GM18508 (cell line): ENCODE measurements around the gene CYGB.
"Not testable (repeated sequence)": the region's sequence is repeated elsewhere in the genome, so short reads cannot be mapped to it uniquely, and the experiment has no call there.

Experiments used
- ATAC-seq: cut with Tn5 transposase; IDR thresholded peaks from one replicate; pipeline ENCODE4 v1.9.1; 2021; ENCODE audit warnings: moderate number of reproducible peaks; ENCODE audit not compliant: insufficient read depth, unreplicated experiment

CYGB gene

DNA sequence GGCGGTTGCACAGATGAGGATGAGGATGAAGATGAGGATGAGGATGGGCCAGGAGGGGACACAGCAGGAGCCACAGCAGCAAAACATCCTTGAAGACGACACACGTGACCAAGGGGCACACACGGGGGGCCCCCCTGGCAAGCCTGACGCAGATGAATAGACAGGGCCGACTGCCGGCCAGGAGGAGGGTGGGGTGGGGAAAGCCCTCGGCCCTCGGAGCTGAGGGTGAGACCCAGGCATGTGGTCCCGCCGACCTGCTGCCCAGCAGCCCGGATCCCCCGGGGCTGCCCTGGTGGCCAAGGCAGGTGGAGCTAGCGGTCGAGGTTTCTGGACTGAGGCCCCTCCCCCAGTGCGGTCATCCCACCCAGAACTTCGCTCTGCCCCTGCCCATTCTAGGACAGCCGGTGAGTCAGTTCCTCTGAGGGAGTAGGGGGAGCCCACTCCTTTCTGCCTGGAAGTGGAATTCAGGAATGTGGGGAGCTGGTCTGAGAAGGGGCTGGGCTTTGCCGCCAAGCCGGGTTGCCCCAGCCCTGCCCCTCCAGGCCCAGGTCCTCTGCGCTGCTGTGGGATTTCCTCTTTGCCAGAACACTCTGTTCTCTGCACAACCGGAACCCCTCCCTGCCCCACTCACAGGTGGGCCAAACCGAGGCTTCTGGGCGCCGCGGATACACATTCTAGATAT is 9.9 kb downstream of the CYGB start:
- no peak for ATAC-seq

DNA sequence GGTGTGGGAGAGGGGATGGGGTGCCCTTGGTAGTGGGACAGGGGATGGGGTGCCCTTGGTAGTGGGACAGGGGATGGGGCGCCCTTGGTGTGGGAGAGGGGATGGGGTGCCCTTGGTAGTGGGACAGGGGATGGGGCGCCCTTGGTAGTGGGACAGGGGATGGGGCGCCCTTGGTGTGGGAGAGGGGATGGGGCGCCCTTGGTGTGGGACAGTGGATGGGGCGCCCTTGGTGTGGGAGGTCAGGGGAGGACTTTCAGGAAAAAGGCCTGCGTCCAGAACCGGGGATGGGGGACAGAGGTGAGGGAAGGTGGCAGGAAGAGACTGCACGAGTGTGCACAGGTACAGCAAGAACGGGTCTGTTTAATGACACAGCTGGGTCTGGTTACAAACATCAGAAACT is 10.5 kb downstream of the CYGB start:
- ATAC-seq: not testable (repeated sequence)

DNA sequence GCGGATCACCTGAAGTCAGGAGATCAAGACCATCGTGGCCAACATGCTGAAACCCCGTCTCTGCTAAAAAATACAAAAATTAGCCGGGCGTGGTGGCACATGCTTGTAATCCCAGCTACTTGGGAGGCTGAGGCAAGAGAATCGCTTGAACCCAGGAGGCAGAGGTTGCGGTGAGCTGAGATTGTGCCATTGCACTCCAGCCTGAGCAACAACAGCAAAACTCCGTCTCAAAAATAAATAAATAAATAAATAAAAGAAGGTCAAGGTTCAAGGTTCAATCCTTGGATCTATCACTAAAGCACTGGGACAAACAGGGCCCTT is 12.0 kb downstream of the CYGB start:
- not testable (repeated sequence) for ATAC-seq

DNA sequence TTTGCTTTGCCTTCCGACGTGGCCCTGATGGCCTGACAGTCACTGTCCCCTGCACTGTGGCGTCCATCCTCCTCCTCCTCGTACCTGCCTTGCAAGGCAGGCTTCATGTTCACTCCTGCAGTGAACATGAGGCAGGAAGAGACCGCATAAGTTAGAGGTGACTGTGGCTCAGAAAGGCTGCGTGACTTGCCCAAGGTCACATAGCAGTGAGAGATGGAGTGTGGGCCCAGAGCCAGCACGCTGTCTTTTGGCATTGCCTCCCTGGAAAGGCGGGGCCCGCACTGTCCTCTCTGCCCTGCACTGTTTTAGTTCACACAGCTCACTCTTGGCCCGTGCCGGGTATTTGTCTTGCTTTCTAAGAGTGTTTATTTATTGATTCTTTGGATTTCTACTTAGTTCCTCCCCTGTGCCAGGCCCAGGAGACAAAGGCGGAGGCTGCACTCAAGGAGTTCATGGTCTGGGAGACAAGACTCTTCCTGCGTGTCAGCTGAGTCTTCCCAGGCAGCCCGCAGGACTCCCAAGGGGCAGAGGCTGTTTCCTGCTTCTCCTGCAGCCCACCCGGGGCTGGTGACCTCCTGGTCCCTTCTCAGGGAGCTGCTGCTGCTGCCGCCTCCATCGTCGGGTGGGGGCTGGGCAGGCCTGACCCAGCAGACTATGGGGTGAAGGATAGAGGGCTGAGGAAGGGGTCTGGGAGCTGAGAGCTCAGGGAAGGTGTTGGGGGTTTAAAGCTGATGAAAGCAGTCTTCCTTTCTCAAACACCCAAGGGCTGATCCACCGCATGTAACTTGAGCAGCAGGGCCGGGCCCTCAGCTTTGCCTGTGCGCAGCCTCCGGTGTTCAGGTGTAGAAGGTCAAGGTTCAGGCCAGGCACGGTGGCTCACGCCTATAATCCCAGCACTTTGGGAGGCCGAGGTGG is 12.7 kb downstream of the CYGB start:
- ATAC-seq: no peak

DNA sequence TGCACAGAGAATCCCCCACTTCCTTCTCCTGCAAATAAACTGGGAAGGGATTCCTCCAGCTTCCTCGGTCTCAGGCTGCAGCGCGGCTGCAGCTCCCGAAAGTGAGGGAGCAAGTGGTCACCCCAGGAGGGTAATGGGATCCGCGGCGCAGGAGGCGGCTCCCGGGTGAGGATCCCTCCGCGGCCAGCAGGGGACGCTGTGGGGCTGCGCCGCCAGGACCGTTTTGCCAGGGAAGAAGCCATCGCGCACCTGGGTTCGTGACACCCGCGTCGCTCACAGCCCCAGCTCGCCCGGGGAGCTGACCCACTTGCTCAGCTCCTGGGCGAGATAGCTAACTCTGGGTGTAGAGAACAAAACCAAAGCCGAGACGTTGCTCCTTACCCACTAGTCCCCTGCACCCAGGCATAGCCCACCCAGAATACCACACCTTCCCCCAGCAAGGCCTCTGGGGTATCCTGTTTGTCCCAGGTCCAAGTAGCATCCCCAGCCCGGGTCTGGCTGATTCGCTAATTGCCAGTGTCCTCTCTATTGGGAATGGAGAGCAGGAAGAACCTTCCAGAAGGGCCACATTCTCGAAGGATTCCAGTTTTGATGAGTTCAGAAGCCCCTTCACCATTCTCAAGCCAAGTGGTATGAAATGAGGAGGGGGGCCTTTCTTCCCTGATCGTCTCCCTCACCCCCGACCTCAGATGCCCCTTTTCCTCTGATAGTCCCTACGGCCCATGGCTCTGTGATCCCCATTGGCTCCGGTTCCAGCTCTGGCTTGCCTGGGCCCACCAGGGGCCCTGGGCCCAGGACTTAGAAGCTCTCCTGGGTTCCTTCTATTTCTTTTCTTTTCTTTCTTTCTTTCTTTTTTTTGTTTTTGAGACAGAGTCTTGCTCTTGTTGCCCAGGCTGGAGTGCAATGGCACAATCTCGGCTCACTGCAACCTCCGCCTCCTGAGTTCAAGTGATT is 14.1 kb downstream of the CYGB start:
- no peak for ATAC-seq

DNA sequence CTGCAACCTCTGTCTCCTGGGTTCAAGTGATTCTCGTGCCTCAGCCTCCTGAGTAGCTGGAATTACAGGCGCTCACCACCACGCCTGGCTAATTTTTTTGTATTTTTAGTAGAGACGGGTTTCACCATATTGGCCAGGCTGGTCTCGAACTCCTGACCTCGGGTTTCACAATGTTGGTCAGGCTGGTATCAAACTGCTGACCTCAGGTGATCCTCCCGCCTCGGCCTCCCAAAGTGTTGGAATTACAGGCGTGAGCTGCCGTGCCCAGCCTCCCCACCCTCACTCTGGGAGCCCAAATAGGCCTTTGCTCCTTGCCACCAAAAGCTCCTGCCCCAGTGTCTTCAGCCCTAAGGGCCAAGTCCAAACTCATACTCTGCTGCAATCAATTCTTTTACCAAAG is 15.8 kb downstream of the CYGB start:
- not testable (repeated sequence) for ATAC-seq

DNA sequence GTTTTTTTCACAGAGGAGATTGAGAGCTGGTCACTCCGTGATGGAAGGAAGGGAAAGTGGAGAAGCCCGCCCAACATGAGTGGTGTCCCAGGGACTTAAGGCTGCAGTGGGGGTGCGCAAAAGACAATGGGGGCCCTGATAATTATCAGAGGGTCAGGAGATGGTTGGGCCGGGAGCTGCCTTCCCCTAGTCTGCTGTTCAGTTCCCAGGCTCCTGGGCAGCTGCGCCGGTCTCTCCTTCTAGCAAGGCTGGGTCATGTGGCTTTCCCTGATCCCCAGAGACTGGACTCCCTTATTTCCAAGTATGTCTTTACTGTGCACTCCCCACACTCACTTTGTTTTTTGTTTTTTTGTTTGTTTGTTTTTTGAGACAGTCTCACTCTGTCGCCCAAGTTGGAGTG is 16.2 kb downstream of the CYGB start:
- ATAC-seq: no peak

DNA sequence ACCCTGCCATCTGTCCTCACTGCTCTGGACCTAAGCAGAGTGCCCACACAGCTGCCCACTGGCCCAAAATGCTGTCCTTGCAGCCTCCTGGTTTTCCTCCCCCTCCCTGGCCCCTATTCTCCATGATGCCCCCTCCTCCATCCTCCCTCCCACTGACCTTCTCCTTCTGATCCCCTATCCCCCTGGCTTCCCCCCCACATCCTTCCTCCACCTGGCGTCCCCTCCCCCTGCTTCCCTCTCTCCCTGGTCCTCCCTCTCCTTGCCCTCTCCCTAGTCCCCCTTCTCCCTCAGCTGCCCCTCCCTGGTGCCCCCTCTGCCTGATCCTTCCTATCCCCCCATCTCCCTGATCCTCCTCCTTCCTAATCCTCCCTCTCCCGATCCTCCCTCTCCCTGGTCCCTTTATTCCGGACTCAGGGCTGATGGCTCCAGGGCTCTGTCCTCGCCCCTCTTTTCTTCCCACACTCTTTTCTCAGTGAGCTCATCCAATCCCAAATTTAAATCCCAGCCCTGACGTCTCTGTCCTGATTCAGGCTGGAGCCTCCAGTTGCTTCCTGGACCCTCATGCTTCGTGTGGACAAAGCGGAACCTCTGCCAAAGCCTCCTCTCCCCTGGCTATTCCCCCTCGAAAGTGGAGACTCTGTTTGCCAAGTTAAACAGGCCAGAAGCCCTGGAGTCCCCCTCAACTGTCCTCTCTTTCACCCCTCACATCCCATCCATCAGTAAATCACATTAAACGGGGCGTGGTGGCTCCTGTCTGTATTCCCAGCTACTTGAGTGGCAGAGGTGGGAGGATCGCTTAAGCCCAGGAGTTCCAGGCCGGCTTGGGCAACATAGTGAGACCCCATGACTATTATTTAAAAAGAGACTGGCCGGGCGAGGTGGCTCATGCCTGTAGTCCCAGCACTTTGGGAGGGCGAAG is 18.2 kb downstream of the CYGB start:
- no peak for ATAC-seq

DNA sequence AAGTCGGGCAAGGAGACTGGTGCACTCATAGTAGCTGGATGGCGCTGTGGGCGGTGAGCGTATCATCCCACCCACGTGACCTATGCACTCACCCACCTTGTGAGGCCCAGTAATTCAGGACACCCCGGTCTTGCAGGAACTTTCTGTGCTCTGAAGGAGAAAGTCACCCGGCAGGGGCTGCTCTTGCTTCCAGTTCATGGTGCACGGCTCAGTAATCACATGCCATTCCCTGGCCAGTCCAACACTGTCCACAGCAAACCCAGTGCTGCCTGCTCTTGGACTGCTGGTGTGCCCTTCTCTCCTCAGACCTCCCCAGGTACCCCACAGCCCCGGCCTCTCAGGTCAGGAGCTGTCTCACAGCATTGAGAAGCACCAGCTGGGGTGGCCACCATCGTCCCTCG is 19.9 kb downstream of the CYGB start:
- ATAC-seq: no peak

DNA sequence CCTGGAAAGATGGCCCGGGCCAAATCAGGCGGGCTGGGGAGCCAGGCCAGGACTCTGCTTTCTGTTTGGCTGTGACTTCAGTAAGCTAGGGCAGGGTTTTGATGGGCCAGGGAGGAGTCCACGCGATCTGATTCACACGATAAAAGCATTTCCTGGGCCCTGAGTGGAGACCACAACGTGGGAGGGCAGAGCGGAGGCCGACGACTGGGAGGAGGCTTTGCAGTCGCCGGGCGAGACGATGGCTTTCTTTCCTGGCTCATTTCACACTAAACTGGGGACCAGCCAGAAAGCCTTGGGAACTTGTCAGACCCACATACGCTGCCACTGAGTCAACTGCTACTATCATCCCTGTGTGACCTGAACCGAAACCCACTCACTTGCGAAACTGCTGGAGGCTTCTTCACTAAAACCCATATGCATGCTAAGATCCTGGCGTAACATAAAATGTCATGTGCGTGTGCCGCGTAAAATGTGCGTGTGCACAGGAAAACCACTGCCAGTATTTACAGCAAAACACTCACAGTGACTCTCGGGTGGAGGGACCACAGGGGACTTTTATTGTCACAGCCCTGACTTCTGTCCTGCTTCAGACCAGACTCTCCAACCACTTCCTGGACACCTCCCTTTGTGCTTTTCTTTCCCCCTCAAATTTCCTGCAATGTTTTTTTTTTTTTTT is 22.1 kb downstream of the CYGB start:
- ATAC-seq: no peak

DNA sequence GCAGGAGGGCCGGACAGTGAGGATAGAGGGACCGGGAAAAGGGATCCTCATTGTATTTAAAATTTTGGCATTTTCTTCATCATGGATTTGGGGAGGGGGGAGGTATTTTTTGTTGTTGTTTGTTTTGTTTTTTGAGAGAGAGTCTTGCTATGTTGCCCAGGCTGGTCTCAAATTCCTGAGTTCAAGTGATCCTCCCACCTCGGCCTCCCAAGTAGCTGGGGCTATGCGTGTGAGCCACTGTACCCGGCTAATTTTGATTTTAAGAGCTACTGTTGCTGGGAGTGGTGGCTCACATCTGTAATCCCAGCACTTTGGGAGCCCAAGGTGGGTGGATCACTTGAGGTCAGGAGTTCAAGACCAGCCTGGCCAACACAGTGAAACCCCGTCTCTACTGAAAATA is 23.2 kb downstream of the CYGB start:
- ATAC-seq: not testable (repeated sequence)

DNA sequence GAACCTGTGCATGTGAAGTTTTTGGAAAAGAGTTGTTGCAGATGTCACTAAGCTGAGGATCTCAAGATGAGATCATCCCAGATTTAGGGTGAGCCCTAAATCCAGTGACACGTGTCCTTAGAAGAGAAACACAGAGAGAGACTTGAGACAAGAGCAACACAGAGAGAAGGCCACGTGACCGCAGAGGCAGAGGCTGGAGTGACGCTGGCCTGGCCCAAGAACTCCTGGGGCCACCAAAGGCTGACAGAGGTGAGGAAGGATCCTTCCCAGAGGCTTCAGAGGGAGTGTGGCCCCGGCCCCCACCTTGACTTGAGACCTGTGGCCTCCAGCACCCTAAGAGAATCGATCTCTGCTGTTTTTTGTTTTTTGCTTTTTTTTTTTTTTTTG is 24.2 kb downstream of the CYGB start:
- no peak for ATAC-seq

DNA sequence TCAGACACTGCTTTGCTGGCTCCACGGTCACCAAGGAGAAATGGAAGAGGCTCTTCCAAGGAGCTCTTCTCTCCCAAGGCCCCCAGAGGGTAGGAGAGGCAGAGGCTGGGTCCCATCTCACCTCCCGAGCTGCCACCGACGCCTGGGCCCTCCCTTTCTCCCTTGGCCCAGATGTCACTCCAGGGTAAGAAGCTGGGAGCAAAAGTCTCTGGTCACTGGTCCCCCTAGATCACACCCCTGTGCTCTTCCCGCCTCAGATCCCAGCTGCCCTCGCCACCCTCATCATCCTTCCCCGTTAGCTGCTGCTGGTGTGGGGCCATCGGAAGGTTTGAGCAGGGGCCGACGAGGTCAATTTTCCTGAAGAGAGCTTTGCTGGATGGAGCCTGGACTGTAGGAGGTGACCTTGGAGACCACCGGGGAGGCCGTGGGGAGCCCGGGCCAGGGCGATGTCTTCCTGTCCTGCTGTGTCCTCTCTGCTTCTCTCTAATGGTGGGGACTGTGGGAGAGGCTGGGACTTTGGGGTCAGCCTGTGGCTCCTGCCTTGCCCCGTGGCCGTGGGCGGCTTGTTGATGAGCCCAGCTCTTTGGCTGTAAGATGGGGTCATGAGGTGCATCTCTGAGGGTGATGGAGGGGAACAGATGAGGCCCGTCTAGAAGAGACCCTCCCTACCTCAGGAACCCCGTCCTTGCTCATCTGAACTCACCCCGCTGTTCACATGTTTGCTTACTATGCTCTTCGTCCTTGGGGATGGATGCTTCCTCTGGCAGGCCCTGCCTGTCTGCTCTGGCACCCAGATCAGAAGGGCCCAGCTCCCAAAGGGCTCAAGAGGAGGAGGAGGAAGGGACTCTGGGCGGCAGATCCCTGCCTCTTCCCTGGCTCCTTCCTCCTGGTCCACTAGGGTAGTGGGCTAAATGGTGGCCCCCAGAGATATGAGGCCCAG is 24.9 kb downstream of the CYGB start:
- ATAC-seq: no peak

DNA sequence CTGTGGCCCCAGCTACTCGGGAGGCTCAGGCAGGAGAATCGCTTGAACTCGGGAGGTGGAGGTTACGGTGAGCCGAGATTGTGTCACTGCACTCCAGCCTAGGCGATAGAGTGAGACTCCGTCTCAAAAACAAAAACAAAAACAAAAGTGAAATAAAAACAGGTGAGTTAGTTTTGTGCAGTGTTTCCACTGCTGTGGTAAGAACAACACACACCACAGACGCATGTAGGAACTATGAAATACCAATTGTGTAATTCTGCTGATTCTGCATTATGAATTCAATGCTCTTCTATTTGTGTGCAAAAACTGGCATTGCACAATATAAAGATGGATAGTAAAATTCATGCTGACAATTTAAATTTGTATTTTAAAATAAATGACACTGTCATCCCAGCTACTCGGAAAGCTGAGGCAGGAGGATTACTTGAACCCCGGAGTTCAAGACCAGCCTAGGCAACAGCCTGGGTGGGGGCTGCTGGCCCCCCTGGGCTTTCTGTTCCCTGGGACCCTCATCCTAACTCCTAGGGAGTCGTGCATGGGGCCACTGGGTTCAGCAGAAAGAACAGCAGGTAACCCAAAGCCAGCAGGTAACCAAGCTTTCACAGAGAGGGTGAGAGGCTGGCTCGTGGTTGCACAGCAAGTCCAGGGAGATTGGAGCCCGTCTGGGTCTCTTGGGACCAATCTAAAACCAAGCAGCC is 25.7 kb downstream of the CYGB start:
- no peak for ATAC-seq

DNA sequence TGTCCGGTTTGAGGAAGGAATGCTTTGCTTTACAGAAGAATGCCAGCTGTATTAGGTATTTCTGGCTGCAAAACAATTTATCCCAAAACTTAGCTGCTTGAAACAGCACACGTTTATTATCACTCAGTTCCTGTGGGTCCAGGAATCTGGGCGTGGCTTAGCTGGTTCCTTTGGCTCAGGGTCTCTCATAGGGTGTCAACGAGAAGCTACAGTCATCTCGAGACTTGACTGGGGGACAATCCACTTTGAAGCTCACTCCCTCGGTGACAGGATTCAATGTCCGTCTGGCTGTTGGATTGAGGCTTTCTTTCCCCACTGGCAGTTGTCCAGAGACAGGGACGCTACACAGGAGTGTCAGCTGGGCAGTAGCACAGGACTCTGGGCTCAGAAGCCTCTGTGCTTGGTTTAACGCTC is 26.7 kb downstream of the CYGB start:
- ATAC-seq: no peak

DNA sequence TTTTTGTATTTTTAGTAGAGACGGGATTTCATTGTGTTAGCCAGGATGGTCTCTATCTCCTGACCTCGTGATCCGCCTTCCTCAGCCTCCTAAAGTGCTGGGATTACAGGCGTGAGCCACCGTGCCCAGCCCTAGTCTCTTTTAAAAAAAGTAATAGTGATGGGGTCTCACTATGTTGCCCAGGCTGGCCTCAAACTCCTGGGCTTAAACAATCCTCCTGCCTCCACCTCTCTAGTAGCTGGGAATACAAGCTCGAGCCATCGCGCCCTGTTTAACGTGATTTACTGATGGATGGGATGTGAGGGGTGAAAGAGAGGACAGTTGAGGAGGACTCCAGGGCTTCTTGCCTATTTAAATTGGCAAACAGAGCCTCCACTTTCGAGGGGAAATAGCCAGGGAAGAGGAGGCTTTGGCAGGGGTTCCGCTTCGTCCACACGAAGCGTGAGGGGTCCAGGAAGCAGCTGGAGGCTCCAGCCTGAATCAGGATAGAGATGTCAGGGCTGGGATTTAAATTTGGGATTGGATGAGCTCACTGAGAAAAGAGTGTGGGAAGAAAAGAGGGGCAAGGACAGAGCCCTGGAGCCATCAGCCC is 28.9 kb downstream of the CYGB start:
- ATAC-seq: not testable (repeated sequence)
